Measurements from ENCODE around the gene DNER. TPM values are rescaled to one million over a fixed set of nuclear protein-coding genes. Genes with fewer than 3 reads are reported as not detected.
A peak's percentile ranks its signal among the peaks of the same experiment; 100 is the strongest.
"Not testable (repeated sequence)": the region's sequence is repeated elsewhere in the genome, so short reads cannot be mapped to it uniquely, and the experiment has no call there.

Gene DNER
- total RNA-seq, 1 donor, result not detected

- DNase-seq (ENCODE audit: low read depth in 2 of 3, low spot score in 2 of 3), result no peak
Observed at GRCh38 chr2:229627728-229628127, 86.6 kb downstream of the DNER start.

GRCh38 chr2:229622495-229623355 is 91.6 kb downstream of the DNER start:
- no peak for DNase-seq (ENCODE audit: low read depth in 2 of 3, low spot score in 2 of 3)

- no peak for DNase-seq (ENCODE audit: low read depth in 2 of 3, low spot score in 2 of 3)
Observed at GRCh38 chr2:229620759-229621158, 93.6 kb downstream of the DNER start.

- DNase-seq (ENCODE audit: low read depth in 2 of 3, low spot score in 2 of 3), result no peak
Observed at GRCh38 chr2:229620289-229620688, 94.1 kb downstream of the DNER start.

- no peak for DNase-seq (ENCODE audit: low read depth in 2 of 3, low spot score in 2 of 3)
Observed at GRCh38 chr2:229616433-229616832, 97.9 kb downstream of the DNER start.

GRCh38 chr2:229614021-229614420 is 100.3 kb downstream of the DNER start:
- DNase-seq (ENCODE audit: low read depth in 2 of 3, low spot score in 2 of 3), result not testable (repeated sequence)

DNA sequence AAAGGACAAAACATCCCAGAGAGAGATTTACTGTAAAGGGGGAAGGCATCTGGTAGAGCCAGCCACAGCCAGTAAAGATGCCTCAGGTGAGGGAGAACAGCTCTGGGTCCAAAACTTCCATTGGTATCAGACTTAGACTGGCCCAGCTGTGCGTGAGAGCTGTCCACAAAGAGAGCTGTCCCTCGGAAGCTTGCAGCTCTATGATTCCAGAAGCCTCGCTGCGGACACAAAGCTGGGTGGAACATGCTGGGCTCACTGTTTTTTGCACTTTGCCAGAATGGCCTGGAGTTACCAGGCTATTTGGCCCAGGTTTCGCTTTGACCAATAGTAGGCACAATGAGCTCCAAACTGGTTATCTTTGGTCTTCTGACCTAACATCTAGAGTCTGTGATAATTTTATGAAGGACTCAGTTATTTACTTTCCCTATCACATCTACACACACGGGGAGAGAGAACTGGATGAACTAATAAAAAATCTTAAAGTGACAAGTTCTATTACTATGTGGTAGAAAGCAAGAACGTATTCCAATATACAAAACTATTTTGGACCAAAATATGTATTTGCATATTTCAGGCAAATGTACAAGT is 101.9 kb downstream of the DNER start:
- no peak for DNase-seq (ENCODE audit: low read depth in 2 of 3, low spot score in 2 of 3)

DNA sequence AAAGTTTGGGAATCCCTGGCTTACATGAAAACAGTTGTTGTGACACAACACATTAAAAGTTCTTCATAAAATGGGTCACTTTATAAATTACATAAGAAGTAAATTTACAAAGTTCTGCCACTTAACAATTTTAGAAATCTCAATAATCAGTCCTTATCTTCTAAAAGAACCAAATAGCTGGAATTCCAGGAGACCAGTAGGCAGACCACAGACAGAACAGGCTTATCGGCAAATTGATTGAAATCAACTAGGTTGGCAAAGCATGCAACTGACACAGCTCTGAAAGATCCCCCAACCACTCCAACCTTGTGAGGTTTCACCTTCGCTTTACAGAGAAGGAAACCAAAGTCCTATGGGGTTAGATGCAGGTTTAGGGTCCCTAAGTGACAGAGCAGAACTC is 103.0 kb downstream of the DNER start:
- no peak for DNase-seq (ENCODE audit: low read depth in 2 of 3, low spot score in 2 of 3)

DNA sequence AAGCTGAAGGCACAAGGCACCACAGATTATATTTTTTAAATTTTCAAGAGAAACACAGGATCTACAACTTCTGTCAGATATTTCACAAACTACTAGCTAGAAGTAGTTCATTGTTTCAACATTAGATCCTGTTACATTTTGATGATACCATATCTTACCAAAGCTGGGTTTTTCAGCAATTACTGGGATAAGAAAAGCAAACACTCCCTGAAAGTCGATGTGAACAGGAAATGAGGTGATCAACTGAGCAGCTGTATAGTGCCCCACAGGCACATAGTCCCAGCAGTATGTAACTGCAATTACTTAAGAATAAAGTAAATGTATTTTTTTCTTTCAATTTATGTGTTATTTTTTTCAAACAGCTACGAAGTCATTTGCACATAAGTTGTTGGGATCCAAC is 103.5 kb downstream of the DNER start:
- no peak for DNase-seq (ENCODE audit: low read depth in 2 of 3, low spot score in 2 of 3)

GRCh38 chr2:229610333-229610732 is 104.0 kb downstream of the DNER start:
- DNase-seq (ENCODE audit: low read depth in 2 of 3, low spot score in 2 of 3), result no peak

- DNase-seq (ENCODE audit: low read depth in 2 of 3, low spot score in 2 of 3), result no peak
Observed at GRCh38 chr2:229601936-229602335, 112.4 kb downstream of the DNER start.

GRCh38 chr2:229601396-229601795 is 113.0 kb downstream of the DNER start:
- DNase-seq (ENCODE audit: low read depth in 2 of 3, low spot score in 2 of 3), result no peak

GRCh38 chr2:229598227-229598626 is 116.1 kb downstream of the DNER start:
- DNase-seq (ENCODE audit: low read depth in 2 of 3, low spot score in 2 of 3), result no peak

DNA sequence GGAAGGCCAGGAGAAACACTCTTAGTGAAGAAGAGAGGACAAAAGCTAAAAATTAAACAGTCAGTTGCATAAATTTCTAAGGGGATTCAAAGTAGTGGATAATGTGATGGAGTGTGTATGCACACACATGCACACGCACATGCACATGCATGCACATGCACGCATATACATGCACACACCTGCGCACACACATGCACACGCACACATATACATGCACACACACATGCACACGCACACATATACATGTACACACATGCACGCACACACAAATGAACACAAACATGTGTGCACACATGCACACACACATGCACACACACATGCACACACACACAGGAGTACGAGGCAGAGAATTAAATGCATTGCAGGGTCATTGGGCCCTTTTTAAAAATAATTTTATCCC is 117.6 kb downstream of the DNER start:
- no peak for DNase-seq (ENCODE audit: low read depth in 2 of 3, low spot score in 2 of 3)

- DNase-seq (ENCODE audit: low read depth in 2 of 3, low spot score in 2 of 3), result no peak
Observed at GRCh38 chr2:229591611-229592010, 122.7 kb downstream of the DNER start.

DNA sequence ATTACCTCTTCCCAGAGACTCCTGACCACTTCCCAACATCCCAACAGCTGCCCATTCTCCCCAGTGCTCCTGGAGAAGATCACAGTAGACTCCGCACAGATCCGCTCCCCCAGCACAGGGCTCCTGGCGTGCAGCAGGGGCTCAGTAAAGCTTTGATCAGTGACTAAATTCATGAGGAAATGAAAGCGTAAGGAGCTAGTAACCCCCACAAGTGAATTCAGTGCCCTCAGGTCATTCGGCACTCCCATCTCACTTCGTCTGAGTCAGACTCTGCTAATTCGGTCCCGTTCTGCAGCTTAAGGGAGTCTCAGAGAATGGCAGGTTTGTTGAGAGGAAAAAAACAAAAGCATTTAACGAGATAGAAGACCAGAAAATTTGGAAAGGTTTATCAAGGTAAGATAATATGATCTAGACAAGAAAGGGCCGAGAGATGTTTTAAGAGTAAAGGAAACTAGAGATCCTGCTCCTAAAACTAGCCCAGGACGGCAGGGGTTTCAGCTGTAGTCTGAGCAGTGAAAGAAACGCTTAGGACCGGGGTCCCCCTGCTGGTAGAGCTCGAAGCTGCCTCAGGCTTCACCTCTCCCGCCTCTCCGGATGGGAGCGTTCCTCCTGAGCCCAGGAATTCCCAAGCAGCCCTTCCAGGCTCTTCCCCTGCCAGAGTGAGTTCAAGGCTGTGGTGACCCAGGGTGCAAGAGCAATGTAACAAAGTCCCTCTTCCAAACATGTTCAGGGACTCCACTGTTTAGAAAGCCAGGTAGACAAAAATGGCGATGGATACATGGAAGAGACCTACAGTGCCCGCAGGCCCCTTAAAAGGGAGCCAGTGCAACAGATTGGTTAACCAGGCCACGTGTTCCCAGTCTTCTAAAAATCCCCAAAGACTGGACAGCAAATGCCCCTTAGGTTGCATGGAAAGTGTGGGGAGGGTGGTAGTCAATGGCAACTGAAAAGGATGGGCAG is 127.3 kb downstream of the DNER start:
- DNase-seq (ENCODE audit: low read depth in 2 of 3, low spot score in 2 of 3), result peak in 2 of 3 donors; percentile 13 to 43

GRCh38 chr2:229586012-229586411 is 128.3 kb downstream of the DNER start:
- DNase-seq (ENCODE audit: low read depth in 2 of 3, low spot score in 2 of 3), result no peak

- no peak for DNase-seq (ENCODE audit: low read depth in 2 of 3, low spot score in 2 of 3)
Observed at GRCh38 chr2:229582151-229582550, 132.2 kb downstream of the DNER start.

DNA sequence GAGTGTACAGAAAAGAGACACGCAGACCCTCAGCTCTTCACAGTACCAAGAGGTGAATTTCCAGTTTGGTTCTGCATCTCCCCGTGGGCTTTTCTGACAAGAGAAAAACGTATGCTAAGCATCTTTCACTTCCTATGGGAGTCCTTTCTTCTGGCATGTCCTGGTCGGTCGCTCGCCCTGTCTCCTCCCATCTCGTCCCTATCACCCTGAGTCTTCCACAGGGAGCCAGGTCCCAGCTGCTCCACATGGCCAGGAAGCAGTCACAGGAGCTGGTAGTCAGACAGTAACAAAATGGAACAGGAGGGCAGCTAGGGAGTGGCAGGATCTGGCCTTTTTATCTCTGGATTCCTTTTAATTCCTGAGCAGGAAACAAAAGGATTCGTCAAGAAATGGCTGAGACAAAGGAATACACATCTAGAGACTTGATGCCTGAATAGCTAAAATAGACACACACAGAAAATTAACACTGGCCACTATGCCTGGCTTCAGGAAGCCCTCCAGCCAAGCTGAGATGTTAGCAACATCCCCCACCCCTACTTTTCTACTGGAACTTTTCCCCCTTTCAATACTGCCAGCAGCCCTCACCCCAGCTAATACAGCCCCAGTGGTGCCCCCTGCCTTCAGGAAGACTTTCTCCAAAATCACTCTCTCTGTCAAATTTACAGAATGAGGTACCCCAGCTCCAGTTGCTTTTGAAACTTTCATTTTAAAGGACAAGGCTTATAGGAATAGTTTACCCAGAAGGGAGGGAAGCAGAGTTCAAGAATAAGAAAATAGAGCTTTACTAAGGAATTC is 136.1 kb downstream of the DNER start:
- DNase-seq (ENCODE audit: low read depth in 2 of 3, low spot score in 2 of 3), result no peak

- no peak for DNase-seq (ENCODE audit: low read depth in 2 of 3, low spot score in 2 of 3)
Observed at GRCh38 chr2:229575569-229576315, 138.6 kb downstream of the DNER start.
